Lower lobe of right lung (tissue), 2 donors: ENCODE data around the gene ATP6V0A1. TPM values are rescaled to one million over a fixed set of nuclear protein-coding genes. Genes with fewer than 3 reads are reported as not detected.

Experiments
- ATAC-seq, 2 donors: fragments of 200-7000 bp; cut with Tn5 transposase; one replicate each; pipeline ENCODE4 v1.9.1; 2020 to 2022; ENCODE audit warnings: mild to moderate bottlenecking in 2 of 2, moderate library complexity in 2 of 2
- DNase-seq: peaks from one replicate; pipeline ENCODE4 v3.0.0-alpha.2; 2020
- H3K27ac ChIP-seq: fragments of 200-600 bp; one replicate; pipeline ENCODE4 v1.8.0; 2022
- H3K27me3 ChIP-seq: fragments of 200-600 bp; one replicate; pipeline ENCODE4 v1.8.0; 2022; ENCODE audit warnings: low read depth
- H3K36me3 ChIP-seq: fragments of 200-600 bp; one replicate; pipeline ENCODE4 v1.8.0; 2022; ENCODE audit warnings: mild to moderate bottlenecking
- H3K4me1 ChIP-seq: fragments of 200-600 bp; one replicate; pipeline ENCODE4 v1.8.0; 2022
- H3K4me3 ChIP-seq: fragments of 200-600 bp; one replicate; pipeline ENCODE4 v1.8.0; 2022; ENCODE audit warnings: mild to moderate bottlenecking
- H3K9me3 ChIP-seq: fragments of 200-600 bp; one replicate; pipeline ENCODE4 v1.8.0; 2022
- CTCF ChIP-seq: fragments of 200-600 bp; IDR thresholded peaks from one replicate; pipeline ENCODE4 v1.8.0; 2022; ENCODE audit warnings: antibody characterized with exemption, mild to moderate bottlenecking
- intact Hi-C: fragments of 100-400 bp; cut with DNase I; formaldehyde crosslinking; loops from one replicate; pipeline ENCODE4 v1.11.0; 2022
- total RNA-seq: library from RNA; stranded (reverse); fragmentation: NEBNext Ultra II Directional; extraction: Animal tissue kit (Norgen Biotek cat#: 25700); gene quantifications from one replicate; pipeline ENCODE4 v1.2.1, GENCODE V29; 2021
- donor health status: DM: no; HTN: yes; CAD: no; lungs with severe emphysema.

ATP6V0A1 gene
- total RNA-seq, 1 donor from 2014 or later = 107 TPM

DNA sequence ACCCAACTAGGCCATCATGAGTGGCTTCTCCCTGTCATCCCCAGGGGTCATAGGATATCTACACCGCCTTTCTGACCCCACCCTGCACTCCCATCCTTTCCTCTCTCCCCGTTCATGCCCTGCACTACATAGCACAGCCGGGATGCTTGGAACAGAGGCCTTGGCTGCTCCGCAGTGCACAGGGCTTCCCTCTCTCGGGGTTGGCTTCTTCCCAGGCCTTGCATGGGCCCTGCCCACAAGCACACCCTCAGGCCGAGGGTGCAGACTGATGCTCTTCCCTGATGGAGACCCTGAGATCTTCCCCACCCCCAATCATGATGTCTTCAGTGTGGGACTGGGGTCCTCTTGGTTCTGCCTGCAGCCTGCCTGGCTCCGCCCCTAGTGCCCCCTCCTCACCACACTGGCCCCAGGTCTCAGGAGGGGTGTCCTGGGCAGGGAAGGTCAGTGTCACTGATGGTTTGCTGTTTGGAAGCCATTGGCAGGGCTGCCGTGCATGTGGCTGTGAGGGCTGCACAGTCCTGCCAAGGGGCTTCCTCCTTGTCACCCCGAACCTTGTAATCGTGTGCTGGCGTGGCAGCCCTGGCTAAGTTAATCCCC lies 63.1 kb downstream of the ATP6V0A1 start:
- intact Hi-C loops = no loop called here
- DNase-seq = no peak
- Histone ChIP-seq H3K27me3 (no peaks in the 10 kb centered on the region), H3K4me3 (no peak overlapping the region), H3K27ac (peak overlapping the region; percentile 90), H3K36me3 (peaks cover 33% of the 10 kb centered on the region), H3K9me3 (no peaks in the 10 kb centered on the region), H3K4me1 (peaks cover 75% of the 10 kb centered on the region)
- no peak for TF ChIP-seq CTCF
- ATAC-seq = no peak

DNA sequence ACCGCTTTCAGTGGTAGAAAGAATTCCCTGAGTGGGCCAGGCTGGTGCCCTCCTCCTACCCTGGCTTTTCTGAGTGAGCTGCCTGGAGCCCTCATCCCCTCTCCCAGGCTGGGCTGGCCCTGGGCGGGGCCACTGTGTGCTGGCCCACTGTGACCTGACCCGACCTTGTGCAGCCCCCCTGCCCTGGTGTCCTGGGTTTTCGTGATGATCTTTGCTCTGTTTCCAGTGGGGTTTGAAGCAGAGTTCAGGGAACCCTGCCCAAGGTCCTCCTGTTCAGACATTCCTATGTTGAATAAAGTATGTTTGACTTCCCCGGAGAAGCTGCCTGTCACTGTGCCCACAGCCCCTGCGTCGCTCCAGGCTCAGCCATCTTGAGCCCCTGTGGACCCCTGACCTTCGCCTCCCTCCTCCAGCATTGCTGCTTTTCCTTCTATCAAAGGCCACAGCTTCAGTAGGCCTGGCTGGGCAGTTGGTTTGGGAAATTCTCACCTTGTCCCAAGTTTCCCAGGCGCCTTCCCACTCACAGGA lies 63.6 kb downstream of the ATP6V0A1 start:
- peak overlapping the region; percentile 90 for H3K27ac ChIP-seq
- peaks cover 75% of the 10 kb centered on the region for H3K4me1 ChIP-seq
- DNase-seq (no peak), ATAC-seq (no peak)
- H3K9me3 ChIP-seq = no peaks in the 10 kb centered on the region
- H3K36me3 ChIP-seq = peaks cover 28% of the 10 kb centered on the region
- no peak overlapping the region for H3K4me3 ChIP-seq
- intact Hi-C loops = no loop called here
- no peak for TF ChIP-seq CTCF
- no peaks in the 10 kb centered on the region for H3K27me3 ChIP-seq

GRCh38 chr17:42522798-42523278 lies 64.2 kb downstream of the ATP6V0A1 start:
- H3K9me3 ChIP-seq = no peaks in the 10 kb centered on the region
- ATAC-seq = no peak
- intact Hi-C loops = no loop called here
- no peak for DNase-seq
- H3K4me1 ChIP-seq = peaks cover 70% of the 10 kb centered on the region
- no peaks in the 10 kb centered on the region for H3K27me3 ChIP-seq
- no peak for TF ChIP-seq CTCF
- H3K36me3 ChIP-seq = peaks cover 28% of the 10 kb centered on the region
- H3K4me3 ChIP-seq = no peak overlapping the region
- peak overlapping the region; percentile 90 for H3K27ac ChIP-seq

DNA sequence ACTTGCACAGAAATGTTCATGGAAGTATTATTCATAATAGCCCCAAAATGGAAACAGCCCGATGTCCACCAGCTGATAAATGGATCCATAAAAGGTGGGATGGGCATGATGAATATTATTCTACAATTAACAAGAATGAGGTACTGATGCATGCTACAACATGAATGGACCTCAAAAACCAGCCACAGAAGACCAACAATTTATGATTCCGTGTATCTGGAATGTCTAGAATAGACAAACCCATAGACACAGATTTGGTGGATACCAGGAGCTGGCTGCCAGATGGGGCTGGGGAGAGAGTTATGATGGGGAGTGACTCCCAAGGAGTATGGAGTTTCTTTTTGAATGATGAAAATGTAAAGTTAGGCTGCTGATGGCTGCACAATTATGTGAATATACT lies 66.5 kb downstream of the ATP6V0A1 start:
- no peak for TF ChIP-seq CTCF
- H3K36me3 ChIP-seq = peaks cover 28% of the 10 kb centered on the region
- peak overlapping the region; percentile 46 for H3K27ac ChIP-seq
- DNase-seq (no peak), ATAC-seq (no peak)
- no peaks in the 10 kb centered on the region for H3K9me3 ChIP-seq
- peaks cover 56% of the 10 kb centered on the region for H3K4me1 ChIP-seq
- no peaks in the 10 kb centered on the region for H3K27me3 ChIP-seq
- no peak overlapping the region for H3K4me3 ChIP-seq
- intact Hi-C loops = no loop called here

- H3K4me3 ChIP-seq = no peak overlapping the region
- no peaks in the 10 kb centered on the region for H3K27me3 ChIP-seq
- no peak for DNase-seq
- no peak for TF ChIP-seq CTCF
- intact Hi-C loops = no loop called here
- H3K9me3 ChIP-seq = no peaks in the 10 kb centered on the region
- H3K36me3 ChIP-seq = peaks cover 25% of the 10 kb centered on the region
- H3K27ac ChIP-seq = peak overlapping the region; percentile 46
- H3K4me1 ChIP-seq = peaks cover 56% of the 10 kb centered on the region
- ATAC-seq = no peak
These were observed 67.4 kb downstream of the ATP6V0A1 start for GRCh38 chr17:42526031-42526444.
